Skin epidermis (tissue), 12 donors: ENCODE data around the gene NAA50.

ENCODE experiments used
- H3K27ac ChIP-seq, 21 experiments: fragments of 200-600 bp; sonication (generic) in 11 of 21; one replicate each; pipeline ENCODE4 v1.5.0; 2020; ENCODE audit warnings: mild to moderate bottlenecking in 3 of 21, inconsistent platforms in 2 of 21, moderate library complexity in 2 of 21
- H3K4me3 ChIP-seq, 7 experiments: fragments of 200-600 bp; sonication (generic) in 2 of 7; one replicate each; pipeline ENCODE4 v1.5.0; 2020; ENCODE audit warnings: inconsistent platforms in 2 of 7, mild to moderate bottlenecking in 2 of 7, moderate library complexity in 1 of 7

NAA50 gene

GRCh38 chr3:113745756-113746547, at the start of gene NAA50:
NAA50 (minus strand) TSS chr3:113746249; CDS start chr3:113745949, 300 bp downstream.
- peak within 1 kb of the TSS; percentile 61 to 95 (median 90) for H3K4me3 ChIP-seq

GRCh38 chr3:113795693-113796092, 49.6 kb upstream of the NAA50 start:
- no peak overlapping the region for H3K27ac ChIP-seq
- H3K4me3 ChIP-seq, result no peak overlapping the region

More at GRCh38 chr3:113745756-113746547, at the start of gene NAA50:
- peak within 1 kb of the TSS; percentile 79 to 99 (median 97) for H3K27ac ChIP-seq

DNA sequence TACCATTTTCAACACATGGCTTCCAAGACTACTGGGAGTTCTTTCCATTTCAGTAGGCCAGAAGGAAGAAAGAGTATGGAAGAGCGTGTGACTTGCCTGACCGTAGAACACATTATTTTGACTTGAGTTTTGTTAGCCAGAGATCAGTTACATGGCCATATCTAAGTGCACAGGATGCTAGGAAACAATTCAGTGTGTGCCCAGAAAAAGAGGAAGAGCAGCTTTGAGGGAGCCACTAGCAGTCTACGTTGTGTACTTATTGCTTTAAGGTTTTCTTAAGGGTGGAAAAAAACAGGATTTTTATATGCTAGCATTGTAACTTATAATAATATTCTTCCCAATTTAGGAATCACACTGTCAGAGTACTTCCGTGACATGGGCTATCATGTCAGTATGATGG, 48.5 kb upstream of the NAA50 start:
- Histone ChIP-seq H3K4me3 (no peak overlapping the region), H3K27ac (no peak overlapping the region)

DNA sequence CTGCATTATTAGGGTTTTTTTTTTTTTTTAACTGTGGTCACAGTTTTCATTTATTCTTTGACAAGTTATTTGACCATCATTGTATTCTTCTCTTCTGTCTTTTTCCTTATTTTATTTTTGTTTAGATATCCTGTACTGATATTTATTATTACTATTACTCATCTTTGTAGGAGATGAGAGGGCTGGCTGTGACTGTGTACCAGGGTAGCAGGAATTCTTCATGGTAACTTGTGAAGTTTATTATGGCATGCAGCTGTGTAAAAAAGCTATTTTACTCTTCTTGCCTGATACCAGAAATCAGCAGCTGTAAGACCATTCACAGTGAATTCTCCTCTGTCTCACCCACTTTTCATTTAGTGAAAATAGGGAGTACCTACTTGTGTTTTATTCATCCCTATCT, 45.3 kb upstream of the NAA50 start:
- Histone ChIP-seq H3K27ac (no peak overlapping the region), H3K4me3 (no peak overlapping the region)

DNA sequence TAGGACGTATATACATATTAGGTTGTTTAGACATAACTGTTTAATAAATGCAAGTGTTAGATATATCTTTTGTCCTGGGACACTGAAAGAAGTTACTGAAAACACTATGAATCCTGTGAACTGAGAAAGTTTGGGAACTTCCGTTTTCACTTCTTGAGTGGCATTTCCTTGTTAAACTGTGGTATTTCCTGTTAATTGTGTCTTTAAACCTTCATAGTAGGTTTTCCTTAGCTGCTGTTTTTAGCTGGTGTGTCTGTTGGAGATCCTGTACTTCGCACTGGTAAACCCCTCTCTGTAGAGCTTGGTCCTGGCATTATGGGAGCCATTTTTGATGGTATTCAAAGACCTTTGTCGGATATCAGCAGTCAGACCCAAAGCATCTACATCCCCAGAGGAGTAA, 37.9 kb upstream of the NAA50 start:
- Histone ChIP-seq H3K27ac (peak overlapping the region in 10 of 21 experiments; percentile 1 to 59 (median 26)), H3K4me3 (no peak overlapping the region)

GRCh38 chr3:113783463-113783862, 37.4 kb upstream of the NAA50 start:
- Histone ChIP-seq H3K4me3 (no peak overlapping the region), H3K27ac (peak overlapping the region in 8 of 21 experiments; percentile 1 to 59 (median 34))

- Histone ChIP-seq H3K27ac (no peak overlapping the region), H3K4me3 (no peak overlapping the region)
These were observed 30.5 kb upstream of the NAA50 start for GRCh38 chr3:113776564-113776963.

DNA sequence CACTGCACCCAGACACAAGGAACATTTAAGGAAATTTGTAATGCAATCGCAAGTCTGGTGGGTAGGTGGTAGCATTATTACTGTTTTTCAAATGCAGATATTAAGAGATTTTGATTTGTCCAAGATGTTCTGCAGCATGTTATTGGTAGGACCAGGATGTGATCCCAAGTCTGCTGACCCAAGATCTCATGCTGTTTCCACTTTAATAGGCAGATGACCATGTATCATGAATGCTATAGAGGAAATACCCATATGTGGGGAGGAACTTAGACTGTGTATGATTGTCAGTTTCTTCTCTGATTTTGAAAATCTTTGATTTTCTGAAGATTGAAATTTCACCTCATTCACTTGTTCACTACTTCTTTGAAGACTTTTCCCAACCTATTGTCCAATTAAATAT, 29.5 kb upstream of the NAA50 start:
- H3K4me3 ChIP-seq, result no peak overlapping the region

DNA sequence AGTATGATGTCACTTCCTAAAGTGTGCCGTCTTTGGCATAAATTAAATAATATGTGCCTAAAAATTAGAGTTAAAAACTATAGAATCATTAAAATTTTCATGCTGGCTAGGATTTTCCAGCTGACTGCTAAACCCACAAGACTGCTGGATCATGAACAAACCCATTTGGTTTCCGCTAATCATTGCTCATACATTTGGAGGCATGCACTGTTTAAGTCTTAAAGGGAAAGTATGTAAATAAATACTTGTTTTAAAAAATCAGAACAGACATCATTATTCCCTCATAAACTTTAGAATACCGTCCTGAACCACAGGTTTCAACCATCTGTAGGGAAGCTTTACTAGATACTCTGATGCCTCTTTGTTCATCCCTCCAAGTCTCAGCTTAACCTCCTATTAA, 27.3 kb upstream of the NAA50 start:
- peak overlapping the region in 1 of 21 experiments; percentile 12 for H3K27ac ChIP-seq
- H3K4me3 ChIP-seq, result no peak overlapping the region

More for the DNA sequence above, 29.5 kb upstream of the NAA50 start:
- no peak overlapping the region for H3K27ac ChIP-seq

- no peak overlapping the region for H3K4me3 ChIP-seq
- no peak overlapping the region for H3K27ac ChIP-seq
These were observed 25.9 kb upstream of the NAA50 start for GRCh38 chr3:113771993-113772392.

- no peak overlapping the region for H3K4me3 ChIP-seq
- peak overlapping the region in 1 of 21 experiments; percentile 16 for H3K27ac ChIP-seq
These were observed 23.5 kb upstream of the NAA50 start for GRCh38 chr3:113769551-113769950.

DNA sequence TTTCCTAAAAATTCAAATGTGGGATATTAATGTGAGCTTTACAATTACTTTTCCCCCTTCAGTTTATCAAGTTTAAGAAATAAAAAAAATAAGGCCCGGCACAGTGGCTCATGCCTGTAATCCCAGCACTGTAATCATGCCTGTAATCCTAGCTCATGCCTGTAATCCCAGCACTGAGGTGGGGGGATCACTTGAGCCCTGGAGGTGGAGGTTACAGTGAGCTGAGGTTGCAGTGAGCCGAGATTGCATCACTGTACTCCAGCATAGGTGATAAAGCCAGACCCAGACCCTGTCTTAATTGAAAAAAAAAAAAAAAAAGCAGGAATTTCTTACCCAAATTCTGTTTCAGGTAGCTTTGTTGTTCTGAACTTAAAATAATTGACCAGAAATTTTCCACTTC, 18.6 kb upstream of the NAA50 start:
- Histone ChIP-seq H3K4me3 (no peak overlapping the region), H3K27ac (no peak overlapping the region)

- no peak overlapping the region for H3K27ac ChIP-seq
- H3K4me3 ChIP-seq, result no peak overlapping the region
These were observed 12.5 kb upstream of the NAA50 start for GRCh38 chr3:113758389-113759024.

GRCh38 chr3:113754494-113755159, 8.6 kb upstream of the NAA50 start:
- peak overlapping the region in 4 of 21 experiments; percentile 16 to 38 (median 32) for H3K27ac ChIP-seq
- H3K4me3 ChIP-seq, result no peak overlapping the region

DNA sequence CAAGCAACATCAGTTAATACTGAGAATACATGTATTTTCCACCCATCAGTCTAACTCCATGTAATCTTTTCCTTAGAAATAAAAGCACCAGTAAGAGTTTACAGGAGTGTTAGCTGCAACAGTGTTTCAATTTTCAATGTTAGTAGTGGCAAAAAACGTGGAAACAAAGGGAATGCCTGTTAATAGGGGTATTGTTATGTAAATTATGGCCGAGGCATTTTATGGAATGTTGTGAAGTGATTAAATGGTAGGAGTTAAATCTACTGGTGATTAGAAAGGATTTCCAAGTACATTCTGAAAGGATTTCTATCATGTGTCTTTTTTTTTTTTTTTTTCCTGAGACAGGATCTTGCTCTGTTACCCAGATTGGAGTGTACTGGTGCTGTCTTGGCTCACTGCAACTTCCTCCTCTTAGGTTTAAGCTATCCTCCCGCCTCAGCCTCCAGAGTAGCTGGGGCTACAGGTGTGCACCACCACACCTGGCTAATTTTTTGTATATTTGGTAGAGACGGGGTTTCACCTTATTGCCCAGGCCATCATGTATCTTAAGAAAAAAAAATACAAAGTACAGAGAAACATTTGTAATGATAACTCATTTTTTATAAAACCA, 7.4 kb upstream of the NAA50 start:
- no peak overlapping the region for H3K4me3 ChIP-seq

GRCh38 chr3:113751141-113751540, 5.1 kb upstream of the NAA50 start:
- Histone ChIP-seq H3K4me3 (no peak overlapping the region), H3K27ac (peak overlapping the region in 2 of 21 experiments; percentile 11 to 44)

More for the DNA sequence above, 7.4 kb upstream of the NAA50 start:
- no peak overlapping the region for H3K27ac ChIP-seq

DNA sequence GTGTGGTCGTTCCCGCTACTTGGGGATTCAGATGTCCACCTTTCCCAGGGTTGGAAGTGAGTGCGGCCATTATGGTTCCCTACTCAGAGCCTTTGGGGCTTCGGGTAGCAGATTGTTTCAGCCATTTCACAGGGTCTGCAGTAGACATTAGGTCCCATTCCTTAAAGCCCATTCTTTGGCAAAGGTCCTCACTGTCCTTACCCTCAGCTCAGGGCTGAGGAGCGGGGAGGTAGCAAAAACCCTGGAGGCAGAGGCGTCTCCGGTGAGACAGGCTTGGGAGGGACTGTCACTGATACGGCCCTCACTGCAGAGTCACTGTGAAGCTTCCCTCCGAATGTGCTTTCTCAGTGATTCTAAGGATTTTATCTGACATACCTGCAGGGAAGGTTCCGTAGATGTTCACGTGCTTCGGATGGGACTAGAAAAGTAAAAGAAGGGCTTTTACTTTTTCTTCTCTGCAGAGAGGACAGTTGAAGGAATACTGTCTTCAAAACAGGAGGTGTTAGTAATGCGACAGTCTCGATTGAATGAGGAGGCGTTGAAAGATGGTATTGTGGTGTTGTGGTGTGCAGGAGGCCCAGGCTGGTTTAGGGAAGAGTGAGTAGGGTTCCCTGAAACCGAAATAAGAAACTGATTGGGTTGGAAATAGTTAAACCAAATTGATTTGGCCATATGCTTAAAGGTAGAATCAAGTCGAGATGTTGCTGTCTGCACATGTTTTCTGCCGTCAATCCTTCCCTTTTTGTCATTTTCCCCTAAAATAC, 1.4 kb upstream of the NAA50 start:
- peak overlapping the region; percentile 75 to 99 (median 97) for H3K27ac ChIP-seq
- peak overlapping the region; percentile 61 to 95 (median 90) for H3K4me3 ChIP-seq

DNA sequence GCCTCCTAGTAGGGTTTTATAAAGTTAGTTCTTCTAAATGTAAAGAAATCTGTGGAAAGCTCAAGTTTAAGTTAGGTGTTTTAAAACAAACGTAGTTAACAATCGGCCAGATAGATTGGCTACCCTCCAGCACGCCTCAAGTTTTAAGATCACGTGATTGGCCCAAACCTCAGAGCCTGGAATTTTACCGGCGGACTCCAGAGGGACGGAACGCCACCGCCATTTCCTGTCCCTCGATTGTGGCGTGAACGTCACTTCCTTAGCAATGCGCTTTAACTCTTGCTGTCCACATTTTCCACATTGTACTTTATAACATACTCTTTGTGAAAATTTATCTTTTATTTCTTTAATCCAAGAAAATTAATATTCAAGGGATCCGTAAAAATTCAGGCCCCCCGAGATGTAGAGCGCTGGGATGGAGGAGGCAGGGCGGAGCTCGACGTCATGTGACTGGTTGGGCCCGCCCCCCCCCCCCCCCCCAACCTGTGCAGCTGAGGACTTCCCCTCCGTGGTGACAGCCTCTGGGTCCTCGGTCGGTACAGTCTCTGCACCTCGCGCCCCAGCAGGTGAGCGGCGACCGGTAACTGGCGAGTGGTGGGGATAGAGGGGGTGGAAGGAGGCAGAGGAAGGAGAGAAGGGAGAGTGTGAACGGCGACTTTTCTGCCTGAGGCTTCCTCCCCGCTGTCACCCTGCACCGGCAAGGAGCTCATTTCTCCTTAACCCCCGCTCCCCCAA, 666 bp upstream of the NAA50 start, which contains the start of gene ATP6V1A:
Gene ATP6V1A (plus strand): TSS at position 488 of the 735 bp plus-strand sequence. CDS start 31,719 bp downstream, outside the sequence.
- H3K4me3 ChIP-seq, result peak within 1 kb of the TSS; percentile 61 to 95 (median 90)
- H3K27ac ChIP-seq, result peak within 1 kb of the TSS; percentile 79 to 99 (median 97)
